Dermis microvascular lymphatic vessel endothelial cell (primary cell): ENCODE data around the gene USP20. TPM values are rescaled to one million over a fixed set of nuclear protein-coding genes. Genes with fewer than 3 reads are reported as not detected.
A peak's percentile ranks its signal among the peaks of the same experiment; 100 is the strongest.

Source experiments
- DNase-seq, 2 donors: peaks; one replicate each; pipeline versions ENCODE4 v3.0.0 to v3.0.0-alpha.2; 2010; ENCODE audit warnings: low read depth in 2 of 2
- total RNA-seq: library from RNA; depleted of rRNA; stranded (reverse); fragments of >200 nt; gene quantifications from 2 replicates; pipeline ENCODE4 v1.2.1, GENCODE V29; 2014

USP20 gene
- total RNA-seq, 1 donor from 2014 or later = 4.7 TPM

- no peak for DNase-seq
Measured at GRCh38 chr9:129853614-129854013, 18.4 kb downstream of the USP20 start.

GRCh38 chr9:129854588-129855110 is 19.4 kb downstream of the USP20 start:
- no peak for DNase-seq

DNA sequence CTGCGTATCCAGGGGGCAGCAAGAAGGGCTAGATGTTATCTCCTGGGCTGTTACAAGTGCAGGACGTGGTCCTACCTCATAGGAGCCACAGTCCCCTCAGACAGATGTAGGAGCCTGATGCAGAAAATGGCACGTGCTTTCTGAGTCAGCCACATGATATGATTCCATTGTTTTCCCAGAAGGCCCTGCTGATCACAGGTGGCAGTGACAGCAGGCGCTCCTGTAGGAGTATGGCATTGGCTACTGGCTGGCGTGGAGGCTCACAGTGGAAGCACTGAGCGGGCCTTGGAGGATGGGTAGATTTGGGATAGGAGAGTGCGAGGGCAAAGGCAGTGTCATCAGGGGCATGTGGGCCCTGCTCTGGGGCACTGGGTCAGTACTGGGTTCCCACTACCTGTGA is 21.9 kb downstream of the USP20 start:
- DNase-seq = no peak

GRCh38 chr9:129858167-129858962 is 23.1 kb downstream of the USP20 start:
- DNase-seq = no peak

DNA sequence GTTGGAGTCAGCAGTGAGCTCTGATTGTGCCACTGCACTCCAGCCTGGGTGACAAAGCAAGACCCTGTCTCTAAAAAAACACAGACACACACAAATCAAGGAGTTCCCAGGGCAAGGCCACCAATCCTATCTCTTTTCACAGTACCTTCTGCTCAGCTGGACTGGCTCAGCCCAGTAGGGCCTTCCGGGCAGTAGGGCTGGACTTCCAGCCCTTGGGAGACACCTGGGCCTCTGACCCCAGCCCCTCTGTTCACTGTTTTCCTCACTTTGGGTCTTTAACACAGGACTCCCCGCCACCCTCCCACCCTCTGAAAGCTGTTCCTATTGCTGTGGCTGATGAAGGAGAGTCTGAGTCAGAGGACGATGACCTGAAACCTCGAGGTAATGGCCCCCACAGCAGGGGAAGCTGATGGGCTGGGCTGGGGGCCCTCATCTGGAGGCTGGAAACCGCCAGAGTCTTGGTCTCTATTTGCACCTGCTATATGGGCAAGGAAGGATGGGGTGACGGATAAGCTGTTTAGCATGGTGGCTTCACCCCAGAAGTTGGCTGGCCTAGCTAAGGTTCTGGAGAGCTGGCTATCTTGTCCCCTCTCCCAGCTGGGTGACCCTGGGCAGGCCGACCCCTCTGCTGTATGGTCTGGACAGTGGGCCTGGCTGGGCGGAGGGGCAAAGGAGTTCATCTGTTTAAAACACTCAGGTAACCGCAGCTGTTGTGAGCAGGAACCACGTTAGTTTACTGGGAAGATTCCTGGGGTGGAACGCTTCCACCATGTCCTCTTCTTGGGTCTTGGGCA is 25.6 kb downstream of the USP20 start:
- DNase-seq = no peak

DNA sequence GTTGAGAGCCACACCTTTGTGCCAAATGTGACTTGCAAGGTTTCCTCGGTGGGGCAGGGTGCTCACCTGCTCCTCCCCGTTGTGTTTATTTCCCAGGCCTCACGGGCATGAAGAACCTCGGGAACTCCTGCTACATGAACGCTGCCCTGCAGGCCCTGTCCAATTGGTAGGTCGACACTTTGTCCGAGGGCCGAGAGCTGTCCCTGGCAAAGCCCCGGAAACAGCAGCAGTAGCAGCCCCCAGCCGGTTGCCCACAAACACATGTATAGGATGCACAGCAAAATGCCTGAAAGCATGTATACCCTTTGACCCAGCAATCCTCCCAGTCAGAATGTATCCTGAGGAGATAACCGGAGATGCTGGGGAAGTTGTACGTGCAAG is 26.2 kb downstream of the USP20 start:
- DNase-seq = no peak

- DNase-seq = peak in 1 of 2 donors; percentile 36
Measured at GRCh38 chr9:129863059-129863690, 27.9 kb downstream of the USP20 start.

DNA sequence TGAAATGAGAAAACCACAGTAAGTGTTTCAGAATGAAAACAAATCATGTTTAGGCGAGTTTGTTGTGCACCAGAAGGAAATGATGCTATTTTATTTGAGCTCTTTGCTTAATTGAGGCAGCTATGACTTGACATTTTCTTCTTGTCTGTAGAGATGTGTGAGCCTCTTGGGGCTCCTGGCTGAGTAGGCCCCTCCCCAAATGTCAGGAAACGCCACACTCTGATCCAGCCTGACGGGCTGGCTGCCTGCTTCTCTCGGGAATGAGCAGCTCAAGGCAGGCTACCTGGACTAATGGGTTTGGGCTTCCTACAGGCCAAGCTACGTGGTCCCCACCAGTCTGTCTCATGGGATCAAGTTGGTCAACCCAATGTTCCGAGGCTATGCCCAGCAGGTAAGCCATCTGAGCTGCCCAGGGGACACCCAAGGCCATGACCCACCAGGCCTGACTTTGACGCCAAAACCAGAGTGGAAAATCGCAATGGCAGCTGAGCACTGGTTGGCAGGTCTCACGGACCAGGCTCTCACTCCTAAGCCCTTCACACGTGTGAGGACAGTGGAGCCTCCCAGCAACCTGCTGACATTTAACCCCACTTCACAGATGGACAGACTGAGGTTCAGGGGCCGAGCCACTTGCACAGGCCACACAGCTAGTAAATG is 29.9 kb downstream of the USP20 start:
- DNase-seq = no peak

- no peak for DNase-seq
Measured at GRCh38 chr9:129865668-129866320, 30.5 kb downstream of the USP20 start.

DNA sequence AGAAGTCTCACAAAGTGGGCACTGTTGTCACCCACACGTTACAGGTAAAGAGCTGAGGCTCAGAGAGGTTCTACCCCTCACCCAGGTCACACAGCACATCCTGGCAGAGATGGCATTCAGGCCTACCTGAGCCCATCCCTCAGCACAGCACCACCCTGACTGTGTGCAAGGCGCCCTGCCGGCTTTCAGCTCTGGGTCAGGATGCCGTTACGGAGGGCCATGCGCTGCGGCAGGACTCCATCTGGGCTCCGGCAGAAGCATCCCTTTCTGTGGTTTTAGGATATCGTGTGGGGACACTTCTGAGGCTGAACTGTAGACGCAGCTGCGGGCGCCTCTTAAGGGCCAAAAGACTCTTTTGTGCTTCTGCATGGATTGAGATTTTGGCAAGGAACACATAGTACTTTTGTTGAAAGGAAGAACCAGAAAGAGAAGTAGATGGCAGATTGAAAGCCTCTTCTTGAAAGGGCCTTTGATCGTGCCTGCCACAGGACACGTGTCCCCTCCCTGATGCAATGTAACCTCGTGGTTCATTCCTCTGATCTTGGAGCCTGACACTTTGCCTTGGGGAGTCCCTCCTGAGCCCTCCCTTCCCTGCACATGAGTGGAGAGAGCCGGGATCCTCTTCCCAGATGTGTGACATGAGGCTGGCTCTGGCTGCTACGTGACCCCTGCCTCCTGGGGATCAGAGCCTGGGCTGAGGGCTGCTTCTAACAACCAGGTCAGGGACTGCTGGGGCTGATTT is 31.3 kb downstream of the USP20 start:
- no peak for DNase-seq

DNA sequence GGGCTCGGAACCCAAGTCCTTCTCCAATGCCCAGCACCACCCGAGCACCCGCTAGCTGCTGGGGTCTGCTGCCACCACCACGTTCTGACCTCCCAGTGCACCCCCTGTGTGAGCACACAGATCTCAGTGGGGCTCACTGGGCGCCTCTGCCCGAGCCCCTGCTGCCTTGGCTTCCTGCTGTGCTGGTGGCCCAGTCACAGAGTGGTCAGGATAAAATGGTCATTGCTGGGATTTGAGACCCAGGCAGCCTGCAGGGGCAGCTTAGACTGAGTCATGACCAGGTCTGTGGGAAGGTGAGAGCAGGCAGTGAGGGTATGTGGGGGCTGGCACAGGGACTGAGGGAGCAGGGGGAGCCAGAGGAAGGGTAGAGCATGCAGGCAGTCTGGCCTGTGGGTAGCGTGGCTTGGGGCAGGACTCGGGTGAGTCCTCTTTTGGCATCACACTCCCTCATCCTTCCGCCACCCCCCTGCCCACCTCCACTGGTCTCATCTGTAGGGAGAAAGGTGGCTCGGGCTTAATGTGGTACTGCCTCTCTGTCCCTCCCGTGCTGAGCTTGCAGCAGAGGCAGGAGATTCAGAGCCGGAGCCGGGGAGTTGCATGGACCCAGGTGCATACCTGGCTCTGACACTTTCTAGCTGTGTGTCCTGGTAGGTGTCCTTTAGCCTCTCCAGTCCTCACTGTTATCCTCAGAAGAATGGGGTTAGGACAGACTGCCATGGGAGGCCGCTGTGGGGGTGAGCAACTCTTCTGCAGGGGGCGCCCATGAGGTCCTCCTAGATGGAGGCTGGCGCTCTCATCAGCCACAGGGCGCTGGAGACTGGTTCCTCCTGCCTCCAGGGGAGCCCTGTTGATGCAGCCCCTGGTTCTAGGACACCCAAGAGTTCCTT is 32.1 kb downstream of the USP20 start:
- DNase-seq = no peak

DNA sequence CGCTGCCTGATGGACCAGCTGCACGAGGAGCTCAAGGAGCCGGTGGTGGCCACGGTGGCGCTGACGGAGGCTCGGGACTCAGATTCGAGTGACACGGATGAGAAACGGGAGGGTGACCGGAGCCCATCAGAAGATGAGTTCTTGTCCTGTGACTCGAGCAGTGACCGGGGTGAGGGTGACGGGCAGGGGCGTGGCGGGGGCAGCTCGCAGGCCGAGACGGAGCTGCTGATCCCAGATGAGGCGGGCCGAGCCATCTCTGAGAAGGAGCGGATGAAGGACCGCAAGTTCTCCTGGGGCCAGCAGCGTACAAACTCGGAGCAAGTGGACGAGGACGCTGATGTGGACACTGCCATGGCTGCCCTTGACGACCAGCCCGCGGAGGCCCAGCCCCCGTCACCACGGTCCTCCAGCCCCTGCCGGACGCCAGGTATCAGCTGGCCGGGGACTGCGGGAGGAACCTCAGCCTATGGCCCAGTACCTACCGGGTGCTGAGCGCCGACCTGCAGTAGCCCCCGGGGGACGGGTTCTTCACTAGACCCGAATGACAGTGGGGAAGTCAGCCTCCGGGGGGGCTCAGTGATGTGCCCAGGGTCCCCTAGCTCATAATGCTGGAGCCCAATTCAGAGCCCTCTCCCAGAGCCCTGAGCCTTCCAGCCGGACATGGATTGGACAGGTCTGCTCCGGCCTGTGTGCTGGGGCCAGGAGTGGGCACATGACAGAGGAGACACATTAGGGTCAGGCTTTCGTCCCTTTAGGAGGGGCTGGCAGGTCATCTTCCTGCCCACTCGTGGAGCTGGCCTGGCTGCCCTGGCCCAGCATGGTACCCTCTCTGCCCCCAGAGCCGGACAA is 33.0 kb downstream of the USP20 start:
- DNase-seq = no peak

- peak; percentile 30 to 32 for DNase-seq
Measured at GRCh38 chr9:129868872-129869486, 33.7 kb downstream of the USP20 start.

- DNase-seq = no peak
Measured at GRCh38 chr9:129869585-129870501, 34.6 kb downstream of the USP20 start.

DNA sequence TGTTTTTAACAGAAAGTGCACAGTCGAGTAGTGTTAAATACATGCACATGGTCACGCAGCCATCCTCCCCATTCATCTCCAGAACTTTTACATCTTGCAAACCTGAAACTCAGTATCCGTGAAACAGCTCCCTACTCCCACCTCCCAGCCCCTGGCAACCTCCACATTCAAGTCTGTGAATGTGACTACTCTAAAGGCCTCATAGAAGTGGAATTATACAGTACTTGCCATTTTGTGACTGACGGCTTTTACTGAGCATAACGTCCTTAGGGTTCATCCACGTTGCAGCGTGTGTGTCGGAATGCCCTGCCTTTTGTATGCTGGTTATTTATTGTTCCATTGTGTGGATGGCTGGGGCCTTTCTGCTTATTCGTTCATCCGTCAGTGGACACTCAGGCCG is 35.8 kb downstream of the USP20 start:
- DNase-seq = no peak

- DNase-seq = no peak
Measured at GRCh38 chr9:129873563-129874190, 38.4 kb downstream of the USP20 start.
